HL-60/S4 (cell line): ENCODE results near the gene TRIM33.
"Not testable (repeated sequence)": the region's sequence is repeated elsewhere in the genome, so short reads cannot be mapped to it uniquely, and the experiment has no call there.

Source experiments
- in situ Hi-C: fragments of 300-500 bp; cut with MboI; formaldehyde crosslinking; loops from 2 replicates; pipeline ENCODE4 v1.14.3; 2022; ENCODE audit warnings: low sequenced_read_pairs

The TRIM33 gene

GRCh38 chr1:114468710-114469468 lies 42.1 kb downstream of the TRIM33 start:
- in situ Hi-C loops = no loop called here

GRCh38 chr1:114468047-114468446 lies 43.0 kb downstream of the TRIM33 start:
- in situ Hi-C loops = no loop called here

GRCh38 chr1:114467491-114467890 lies 43.5 kb downstream of the TRIM33 start:
- in situ Hi-C loops = no loop called here

- in situ Hi-C loops = no loop called here
Observed at GRCh38 chr1:114466334-114467014, 44.5 kb downstream of the TRIM33 start.

- in situ Hi-C loops = no loop called here
Observed at GRCh38 chr1:114462963-114463362, 48.0 kb downstream of the TRIM33 start.

GRCh38 chr1:114462341-114462740 lies 48.7 kb downstream of the TRIM33 start:
- in situ Hi-C loops = no loop called here

- in situ Hi-C loops = no loop called here
Observed at GRCh38 chr1:114458237-114458777, 52.7 kb downstream of the TRIM33 start.

- in situ Hi-C loops = no loop called here
Observed at GRCh38 chr1:114457675-114458236, 53.2 kb downstream of the TRIM33 start.

GRCh38 chr1:114456586-114456985 lies 54.4 kb downstream of the TRIM33 start:
- in situ Hi-C loops = no loop called here

- in situ Hi-C loops = no loop called here
Observed at GRCh38 chr1:114455102-114455785, 55.8 kb downstream of the TRIM33 start.

- in situ Hi-C loops = no loop called here
Observed at GRCh38 chr1:114454539-114454938, 56.5 kb downstream of the TRIM33 start.

GRCh38 chr1:114453361-114453784 lies 57.6 kb downstream of the TRIM33 start:
- in situ Hi-C loops = no loop called here

GRCh38 chr1:114448370-114449036 lies 62.5 kb downstream of the TRIM33 start:
- in situ Hi-C loops = no loop called here

GRCh38 chr1:114446198-114446597 lies 64.8 kb downstream of the TRIM33 start:
- in situ Hi-C loops = no loop called here

GRCh38 chr1:114443226-114443625 lies 67.8 kb downstream of the TRIM33 start:
- in situ Hi-C loops = not testable (repeated sequence)

GRCh38 chr1:114441332-114441731 lies 69.7 kb downstream of the TRIM33 start:
- in situ Hi-C loops = no loop called here

- in situ Hi-C loops = no loop called here
Observed at GRCh38 chr1:114439369-114439768, 71.6 kb downstream of the TRIM33 start.

- in situ Hi-C loops = no loop called here
Observed at GRCh38 chr1:114437812-114438211, 73.2 kb downstream of the TRIM33 start.

GRCh38 chr1:114436799-114437198 lies 74.2 kb downstream of the TRIM33 start:
- in situ Hi-C loops = no loop called here

- in situ Hi-C loops = no loop called here
Observed at GRCh38 chr1:114435088-114435715, 75.8 kb downstream of the TRIM33 start.
